CD4-positive, alpha-beta T cell (primary cell): Measurements from ENCODE around the gene ESCO1. TPM values are rescaled to one million over a fixed set of nuclear protein-coding genes. Genes with fewer than 3 reads are reported as not detected.

Experiments
- ATAC-seq: fragments of 200-7000 bp; cut with Tn5 transposase; one replicate; pipeline ENCODE4 v1.10.0; 2022; ENCODE audit warnings: mild to moderate bottlenecking; ENCODE audit not compliant: poor library complexity
- CTCF ChIA-PET: fragments of 350-600 bp; sonication (Branson Sonifier 250); formaldehyde crosslinking; loops from one replicate; lab custom pipeline; 2021; ENCODE audit warnings: antibody characterized with exemption, inconsistent platforms; lab: Charles Lee
- POLR2A ChIA-PET: fragments of 350-600 bp; sonication (Branson Sonifier 250); formaldehyde crosslinking; loops from one replicate; lab custom pipeline; 2021; ENCODE audit warnings: antibody characterized with exemption, inconsistent platforms; lab: Charles Lee
- DNase-seq, 14 experiments: peaks; one replicate each; pipeline ENCODE4 v3.0.0-alpha.2; 2013 to 2020; ENCODE audit warnings: mixed read lengths in 2 of 14
- H3K27ac ChIP-seq, 2 donors: one replicate each; pipeline versions ENCODE4 v1.5.1 to v1.7.0; 2013; ENCODE audit warnings: low read length in 2 of 2, low read depth in 1 of 2, mild to moderate bottlenecking in 1 of 2
- H3K27me3 ChIP-seq, 2 experiments: 1 replicate in 1 of 2; 2 replicates in 1 of 2; pipeline versions ENCODE4 v1.6.1 to v1.7.0; 2013; ENCODE audit warnings: low read length in 2 of 2, control low read depth in 1 of 2, mild to moderate bottlenecking in 1 of 2, moderate library complexity in 1 of 2; ENCODE audit not compliant: insufficient read depth in 2 of 2, control insufficient read depth in 1 of 2
- H3K36me3 ChIP-seq: one replicate; pipeline ENCODE4 v1.6.1; 2013; ENCODE audit warnings: low read length, control low read depth; ENCODE audit not compliant: insufficient read depth
- H3K4me1 ChIP-seq: one replicate; pipeline ENCODE4 v1.6.1; 2013; ENCODE audit warnings: low read length, control low read depth; ENCODE audit not compliant: insufficient read depth
- H3K4me3 ChIP-seq: one replicate; pipeline ENCODE4 v1.5.1; 2013; ENCODE audit warnings: mild to moderate bottlenecking, low read length, moderate library complexity
- H3K9me3 ChIP-seq, 2 experiments: 1 replicate in 1 of 2; 2 replicates in 1 of 2; pipeline versions ENCODE4 v1.6.1 to v1.7.0; 2013; ENCODE audit warnings: low read length in 2 of 2, mild to moderate bottlenecking in 2 of 2, control low read depth in 1 of 2, moderate library complexity in 1 of 2; ENCODE audit not compliant: control insufficient read depth in 1 of 2, insufficient read depth in 1 of 2
- H3K27ac Mint-ChIP-seq: one replicate; pipeline ENCODE4 v1.8.0; 2020; ENCODE audit warnings: mixed read lengths
- H3K27me3 Mint-ChIP-seq: one replicate; pipeline ENCODE4 v1.8.0; 2021; ENCODE audit warnings: mixed read lengths
- H3K36me3 Mint-ChIP-seq: one replicate; pipeline ENCODE4 v1.8.0; 2021; ENCODE audit warnings: low read depth, mixed read lengths
- H3K4me1 Mint-ChIP-seq: one replicate; pipeline ENCODE4 v1.8.0; 2021; ENCODE audit warnings: low read depth, mixed read lengths
- H3K4me3 Mint-ChIP-seq: one replicate; pipeline ENCODE4 v1.8.0; 2020; ENCODE audit warnings: mild to moderate bottlenecking, mixed read lengths
- H3K9me3 Mint-ChIP-seq: one replicate; pipeline ENCODE4 v1.8.0; 2020; ENCODE audit warnings: mixed read lengths
- CTCF ChIP-seq: fragments of 200-600 bp; IDR thresholded peaks from one replicate; pipeline ENCODE4 v1.8.0; 2022; ENCODE audit warnings: antibody characterized with exemption, mild to moderate bottlenecking
- intact Hi-C, 2 experiments: fragments of 100-400 bp; cut with DNase I in 1 of 2; cut with micrococcal nuclease in 1 of 2; formaldehyde crosslinking; loops; one replicate each; pipeline versions ENCODE4 v1.15.1 to v1.9.0; 2023 to 2025; cut with DNase I, micrococcal nuclease
- total RNA-seq, 174 experiments: library from RNA in 2 of 174; stranded (reverse) in 2 of 174; gene quantifications; one replicate each; pipeline ENCODE4 v1.2.3 and lab custom pipeline; 2021 to 2026

The ESCO1 gene
- total RNA-seq, 2 experiments from 2014 or later = 31.7 to 32.8 TPM

DNA sequence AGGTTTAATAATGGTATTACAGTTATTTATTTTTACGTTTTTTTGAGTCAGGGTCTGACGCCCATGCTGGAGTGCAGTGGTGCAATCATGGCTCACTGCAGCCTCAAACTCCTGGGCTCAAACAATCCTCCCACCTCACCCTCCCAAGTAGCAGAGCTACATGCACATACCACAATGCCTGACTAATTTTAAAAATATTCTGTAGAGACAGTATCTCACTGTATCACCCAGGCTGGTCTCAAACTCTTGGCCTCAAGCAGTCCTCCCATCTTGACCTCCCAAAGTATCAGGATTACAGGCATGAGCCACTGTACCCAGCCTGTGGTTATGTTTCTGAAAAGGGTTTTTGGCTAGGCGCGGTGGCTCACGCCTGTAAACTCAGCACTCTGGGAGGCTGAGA, 120.8 kb downstream of the ESCO1 start:
- ATAC-seq = no peak
- intact Hi-C loops = no loop called here
- no peaks in the 10 kb centered on the region for H3K9me3 Mint-ChIP-seq
- no peak overlapping the region for H3K27ac Mint-ChIP-seq
- peaks cover 0 to 5% of the 10 kb centered on the region in 2 experiments for H3K27me3 ChIP-seq
- no peak overlapping the region for H3K4me3 ChIP-seq
- no peak for DNase-seq
- no peak overlapping the region for H3K27ac ChIP-seq
- H3K36me3 Mint-ChIP-seq = no peaks in the 10 kb centered on the region
- H3K4me3 Mint-ChIP-seq = no peak overlapping the region
- ChIA-PET CTCF (no interaction called here), POLR2A (no interaction called here)
- no peaks in the 10 kb centered on the region for H3K4me1 ChIP-seq
- H3K36me3 ChIP-seq = no peaks in the 10 kb centered on the region
- H3K27me3 Mint-ChIP-seq = peaks cover 28% of the 10 kb centered on the region
- no peaks in the 10 kb centered on the region for H3K4me1 Mint-ChIP-seq
- no peaks in the 10 kb centered on the region for H3K9me3 ChIP-seq
- no peak for TF ChIP-seq CTCF

Other genes with a start within 250 kb of the ESCO1 start
- 10 to 100 TPM; 35.7 to 38.9 TPM for gene SNRPD1, start 11.6 kb upstream of the ESCO1 start, total RNA-seq
- 10 to 100 TPM; 24.1 to 25.4 TPM for gene ABHD3, start 104.1 kb upstream of the ESCO1 start, total RNA-seq
- 10 to 100 TPM; 13.6 to 15.3 TPM for gene MIB1, start 140.1 kb upstream of the ESCO1 start, total RNA-seq